ENCODE measurements around the gene SPTBN1. TPM values are rescaled to one million over a fixed set of nuclear protein-coding genes. Genes with fewer than 3 reads are reported as not detected.
"Not testable (repeated sequence)": the region's sequence is repeated elsewhere in the genome, so short reads cannot be mapped to it uniquely, and the experiment has no call there.

Gene SPTBN1
- total and polyA plus RNA-seq, 5 donors = 141 to 348 (median 331) TPM

GRCh38 chr2:54680397-54681041 is 224.4 kb downstream of the SPTBN1 start:
- Histone ChIP-seq H3K4me3 (ENCODE audit: low read length) (no peak overlapping the region), H3K27ac (ENCODE audit: low read length) (no peak overlapping the region), H3K4me1 (ENCODE audit: control insufficient read depth, insufficient read depth, low read length) (peaks cover 5% of the 10 kb centered on the region), H3K27me3 (ENCODE audit: control insufficient read depth, insufficient read depth) (no peaks in the 10 kb centered on the region), H3K9me3 (ENCODE audit: control insufficient read depth, low read length) (no peaks in the 10 kb centered on the region)
- intact Hi-C loops (cut with DNase I) = no loop called here
- no peak for DNase-seq
- ATAC-seq = peak in 1 of 2 donors; percentile 44
- 66% methylated on average over 6 of the region's 6 CpGs for WGBS

- no peaks in the 10 kb centered on the region for H3K27me3 ChIP-seq (ENCODE audit: control insufficient read depth, insufficient read depth)
- intact Hi-C loops (cut with DNase I) = no loop called here
- no peaks in the 10 kb centered on the region for H3K9me3 ChIP-seq (ENCODE audit: control insufficient read depth, low read length)
- no peak for ATAC-seq
- no peak for DNase-seq
- H3K4me3 ChIP-seq (ENCODE audit: low read length) = no peak overlapping the region
- 85% methylated on average over 6 of the region's 6 CpGs for WGBS
- H3K4me1 ChIP-seq (ENCODE audit: control insufficient read depth, insufficient read depth, low read length) = peaks cover 3% of the 10 kb centered on the region
- no peak overlapping the region for H3K27ac ChIP-seq (ENCODE audit: low read length)
Observed at GRCh38 chr2:54681416-54681815, 225.3 kb downstream of the SPTBN1 start.

GRCh38 chr2:54683596-54683995 is 227.5 kb downstream of the SPTBN1 start:
- DNase-seq = no peak
- Histone ChIP-seq H3K4me1 (ENCODE audit: control insufficient read depth, insufficient read depth, low read length) (peaks cover 3% of the 10 kb centered on the region), H3K4me3 (ENCODE audit: low read length) (no peak overlapping the region), H3K27ac (ENCODE audit: low read length) (no peak overlapping the region), H3K27me3 (ENCODE audit: control insufficient read depth, insufficient read depth) (no peaks in the 10 kb centered on the region), H3K9me3 (ENCODE audit: control insufficient read depth, low read length) (no peaks in the 10 kb centered on the region)
- 86% methylated on average over 2 of the region's 2 CpGs for WGBS
- ATAC-seq = no peak
- intact Hi-C loops (cut with DNase I) = no loop called here

- intact Hi-C loops (cut with DNase I) = no loop called here
- H3K27me3 ChIP-seq (ENCODE audit: control insufficient read depth, insufficient read depth) = no peaks in the 10 kb centered on the region
Observed at GRCh38 chr2:54685263-54685775, 229.2 kb downstream of the SPTBN1 start.

GRCh38 chr2:54687595-54688152 is 231.5 kb downstream of the SPTBN1 start:
- ATAC-seq = peak in 1 of 2 donors; percentile 14
- H3K9me3 ChIP-seq (ENCODE audit: control insufficient read depth, low read length) = no peaks in the 10 kb centered on the region
- intact Hi-C loops (cut with DNase I) = no loop called here
- no peaks in the 10 kb centered on the region for H3K27me3 ChIP-seq (ENCODE audit: control insufficient read depth, insufficient read depth)
- DNase-seq = no peak
- no peak overlapping the region for H3K4me3 ChIP-seq (ENCODE audit: low read length)
- 82% methylated on average over 4 of the region's 4 CpGs for WGBS
- no peak overlapping the region for H3K27ac ChIP-seq (ENCODE audit: low read length)
- H3K4me1 ChIP-seq (ENCODE audit: control insufficient read depth, insufficient read depth, low read length) = no peaks in the 10 kb centered on the region

More at GRCh38 chr2:54685263-54685775, 229.2 kb downstream of the SPTBN1 start:
- ATAC-seq (no peak), DNase-seq (no peak)
- Histone ChIP-seq H3K9me3 (ENCODE audit: control insufficient read depth, low read length) (no peaks in the 10 kb centered on the region), H3K27ac (ENCODE audit: low read length) (no peak overlapping the region), H3K4me1 (ENCODE audit: control insufficient read depth, insufficient read depth, low read length) (peaks cover 3% of the 10 kb centered on the region), H3K4me3 (ENCODE audit: low read length) (no peak overlapping the region)
- 76% methylated on average over 4 of the region's 4 CpGs for WGBS

GRCh38 chr2:54691445-54692135 is 235.5 kb downstream of the SPTBN1 start:
- Histone ChIP-seq H3K27ac (ENCODE audit: low read length) (no peak overlapping the region), H3K4me1 (ENCODE audit: control insufficient read depth, insufficient read depth, low read length) (no peaks in the 10 kb centered on the region), H3K9me3 (ENCODE audit: control insufficient read depth, low read length) (no peaks in the 10 kb centered on the region), H3K4me3 (ENCODE audit: low read length) (no peak overlapping the region), H3K27me3 (ENCODE audit: control insufficient read depth, insufficient read depth) (no peaks in the 10 kb centered on the region)
- 88% methylated on average over 8 of the region's 8 CpGs for WGBS
- intact Hi-C loops (cut with DNase I) = no loop called here
- no peak for DNase-seq
- ATAC-seq = no peak

- DNase-seq = no peak
- ATAC-seq = no peak
- no peaks in the 10 kb centered on the region for H3K27me3 ChIP-seq (ENCODE audit: control insufficient read depth, insufficient read depth)
- H3K4me1 ChIP-seq (ENCODE audit: control insufficient read depth, insufficient read depth, low read length) = no peaks in the 10 kb centered on the region
- H3K27ac ChIP-seq (ENCODE audit: low read length) = no peak overlapping the region
- no peak overlapping the region for H3K4me3 ChIP-seq (ENCODE audit: low read length)
- intact Hi-C loops (cut with DNase I) = no loop called here
- no peaks in the 10 kb centered on the region for H3K9me3 ChIP-seq (ENCODE audit: control insufficient read depth, low read length)
Observed at GRCh38 chr2:54692556-54692955, 236.4 kb downstream of the SPTBN1 start.

GRCh38 chr2:54695378-54695777 is 239.3 kb downstream of the SPTBN1 start:
- Histone ChIP-seq H3K27me3 (ENCODE audit: control insufficient read depth, insufficient read depth) (no peaks in the 10 kb centered on the region), H3K4me1 (ENCODE audit: control insufficient read depth, insufficient read depth, low read length) (no peaks in the 10 kb centered on the region), H3K27ac (ENCODE audit: low read length) (no peak overlapping the region), H3K9me3 (ENCODE audit: control insufficient read depth, low read length) (no peaks in the 10 kb centered on the region), H3K4me3 (ENCODE audit: low read length) (no peak overlapping the region)
- ATAC-seq (no peak), DNase-seq (no peak)
- WGBS = 96% methylated on average over 4 of the region's 4 CpGs
- intact Hi-C loops (cut with DNase I) = no loop called here

GRCh38 chr2:54697934-54698333 is 241.8 kb downstream of the SPTBN1 start:
- ATAC-seq (no peak), DNase-seq (no peak)
- 97% methylated on average over 1 of the region's 1 CpG for WGBS
- H3K27me3 ChIP-seq (ENCODE audit: control insufficient read depth, insufficient read depth) = no peaks in the 10 kb centered on the region
- no peak overlapping the region for H3K4me3 ChIP-seq (ENCODE audit: low read length)
- intact Hi-C loops (cut with DNase I) = no loop called here
- no peak overlapping the region for H3K27ac ChIP-seq (ENCODE audit: low read length)
- no peaks in the 10 kb centered on the region for H3K4me1 ChIP-seq (ENCODE audit: control insufficient read depth, insufficient read depth, low read length)
- no peaks in the 10 kb centered on the region for H3K9me3 ChIP-seq (ENCODE audit: control insufficient read depth, low read length)

- WGBS = 95% methylated on average over 37 of the region's 37 CpGs
- H3K27me3 ChIP-seq (ENCODE audit: control insufficient read depth, insufficient read depth) = not testable (repeated sequence)
Observed at GRCh38 chr2:54698926-54699325, 242.8 kb downstream of the SPTBN1 start.

GRCh38 chr2:54699665-54700064 is 243.5 kb downstream of the SPTBN1 start:
- Histone ChIP-seq H3K27ac (ENCODE audit: low read length) (no peak overlapping the region), H3K9me3 (ENCODE audit: control insufficient read depth, low read length) (no peaks in the 10 kb centered on the region)
- 93% methylated on average over 2 of the region's 2 CpGs for WGBS

More at GRCh38 chr2:54698926-54699325, 242.8 kb downstream of the SPTBN1 start:
- H3K4me3 ChIP-seq (ENCODE audit: low read length); intact Hi-C loops (cut with DNase I); H3K9me3 ChIP-seq (ENCODE audit: control insufficient read depth, low read length); ATAC-seq; DNase-seq; H3K27ac ChIP-seq (ENCODE audit: low read length); H3K4me1 ChIP-seq (ENCODE audit: control insufficient read depth, insufficient read depth, low read length): not testable (repeated sequence)

More at GRCh38 chr2:54699665-54700064, 243.5 kb downstream of the SPTBN1 start:
- Histone ChIP-seq H3K4me1 (ENCODE audit: control insufficient read depth, insufficient read depth, low read length) (no peaks in the 10 kb centered on the region), H3K27me3 (ENCODE audit: control insufficient read depth, insufficient read depth) (no peaks in the 10 kb centered on the region), H3K4me3 (ENCODE audit: low read length) (no peak overlapping the region)
- intact Hi-C loops (cut with DNase I) = loop anchor here in 3 of 4 donors (10.0 kb wide), 5 partner anchors 175 to 595 kb away; partner anchors contain the start of gene ACYP2 (in 1 of the 3)
- DNase-seq = no peak
- ATAC-seq = no peak
